Epithelial cell of prostate (primary cell): ENCODE measurements around the gene EXOC3.
"Not testable (repeated sequence)": the region's sequence is repeated elsewhere in the genome, so short reads cannot be mapped to it uniquely, and the experiment has no call there.

Source experiments
- DNase-seq: peaks from one replicate; pipeline ENCODE4 v3.0.0-alpha.2; 2011; ENCODE audit warnings: low read depth, low spot score
- H3K27ac ChIP-seq: fragments of 450-650 bp; 2 replicates; pipeline ENCODE4 v1.5.1; 2017; ENCODE audit warnings: mild to moderate bottlenecking

The EXOC3 gene

GRCh38 chr5:442335-443238 lies at the start of gene EXOC3:
EXOC3 (plus strand) TSS chr5:443176; CDS start chr5:446206, 3,030 bp downstream.
- no peak for DNase-seq
- peak within 1 kb of the TSS; percentile 34 for H3K27ac ChIP-seq

GRCh38 chr5:393846-394275 lies 49.1 kb upstream of the EXOC3 start:
- no peak for DNase-seq
- H3K27ac ChIP-seq: no peak overlapping the region

- no peak for DNase-seq
- H3K27ac ChIP-seq: no peak overlapping the region
These were observed 48.3 kb upstream of the EXOC3 start for GRCh38 chr5:394671-395155.

GRCh38 chr5:395156-395920 lies 47.6 kb upstream of the EXOC3 start:
- no peak overlapping the region for H3K27ac ChIP-seq
- DNase-seq: no peak

- H3K27ac ChIP-seq: no peak overlapping the region
- no peak for DNase-seq
These were observed 47.0 kb upstream of the EXOC3 start for GRCh38 chr5:395921-396530.

GRCh38 chr5:396531-396961 lies 46.4 kb upstream of the EXOC3 start:
- no peak for DNase-seq

GRCh38 chr5:398141-398474 lies 44.9 kb upstream of the EXOC3 start:
- not testable (repeated sequence) for H3K27ac ChIP-seq

More at GRCh38 chr5:396531-396961, 46.4 kb upstream of the EXOC3 start:
- H3K27ac ChIP-seq: no peak overlapping the region

GRCh38 chr5:398475-399295 lies 44.3 kb upstream of the EXOC3 start:
- no peak for DNase-seq
- H3K27ac ChIP-seq: no peak overlapping the region

More at GRCh38 chr5:398141-398474, 44.9 kb upstream of the EXOC3 start:
- DNase-seq: not testable (repeated sequence)

- DNase-seq: no peak
- H3K27ac ChIP-seq: no peak overlapping the region
These were observed 43.4 kb upstream of the EXOC3 start for GRCh38 chr5:399296-400281.

- DNase-seq: no peak
- no peak overlapping the region for H3K27ac ChIP-seq
These were observed 42.5 kb upstream of the EXOC3 start for GRCh38 chr5:400282-401145.

- no peak for DNase-seq
- H3K27ac ChIP-seq: no peak overlapping the region
These were observed 41.6 kb upstream of the EXOC3 start for GRCh38 chr5:401146-402034.

GRCh38 chr5:402219-402614 lies 40.8 kb upstream of the EXOC3 start:
- not testable (repeated sequence) for H3K27ac ChIP-seq, DNase-seq

- no peak overlapping the region for H3K27ac ChIP-seq
- no peak for DNase-seq
These were observed 40.2 kb upstream of the EXOC3 start for GRCh38 chr5:402615-403359.

- no peak for DNase-seq
- H3K27ac ChIP-seq: no peak overlapping the region
These were observed 39.0 kb upstream of the EXOC3 start for GRCh38 chr5:403995-404394.

GRCh38 chr5:404666-405241 lies 38.2 kb upstream of the EXOC3 start:
- no peak overlapping the region for H3K27ac ChIP-seq
- no peak for DNase-seq

- H3K27ac ChIP-seq: no peak overlapping the region
- DNase-seq: no peak
These were observed 37.6 kb upstream of the EXOC3 start for GRCh38 chr5:405421-405820.
